Neuronal stem cell (in vitro differentiated cells): Measurements from ENCODE around the gene ERC1.

ENCODE experiments used
- DNase-seq: peaks from one replicate; pipeline ENCODE4 v3.0.0-alpha.2; 2013; ENCODE audit warnings: low spot score
- H2AFZ ChIP-seq: one replicate; pipeline ENCODE4 v1.6.1; 2013; ENCODE audit warnings: mild to moderate bottlenecking, low read length, inconsistent platforms
- H2AK5ac ChIP-seq: 2 replicates; pipeline ENCODE4 v1.6.1; 2013; ENCODE audit warnings: low read depth, mild to moderate bottlenecking, inconsistent platforms, low read length, moderate library complexity, mixed read lengths
- H2BK120ac ChIP-seq: 2 replicates; pipeline ENCODE4 v1.6.1; 2013; ENCODE audit warnings: low read depth, mild to moderate bottlenecking, inconsistent platforms, low read length, moderate library complexity, mixed read lengths
- H2BK12ac ChIP-seq: one replicate; pipeline ENCODE4 v1.6.1; 2013; ENCODE audit warnings: low read length, inconsistent platforms
- H2BK15ac ChIP-seq: 2 replicates; pipeline ENCODE4 v1.6.1; 2013; ENCODE audit warnings: mild to moderate bottlenecking, low read length, inconsistent platforms, mixed read lengths
- H2BK5ac ChIP-seq: one replicate; pipeline ENCODE4 v1.6.1; 2013; ENCODE audit warnings: inconsistent platforms, mild to moderate bottlenecking, low read length, moderate library complexity
- H3K14ac ChIP-seq: one replicate; pipeline ENCODE4 v1.6.1; 2013; ENCODE audit warnings: low read length, inconsistent platforms
- H3K18ac ChIP-seq: 2 replicates; pipeline ENCODE4 v1.6.1; 2013; ENCODE audit warnings: low read length, inconsistent platforms
- H3K23ac ChIP-seq: 2 replicates; pipeline ENCODE4 v1.6.1; 2013; ENCODE audit warnings: low read depth, mild to moderate bottlenecking, mixed read lengths, low read length, inconsistent platforms; ENCODE audit not compliant: poor library complexity
- H3K27ac ChIP-seq: replicated peaks from 3 replicates; pipeline ENCODE4 v1.5.1; 2013; ENCODE audit warnings: low read length, inconsistent platforms
- H3K27me3 ChIP-seq, 3 experiments: 2 replicates each; pipeline ENCODE4 v1.6.1; 2013; ENCODE audit warnings: low read length in 3 of 3, mild to moderate bottlenecking in 2 of 3, inconsistent platforms in 1 of 3, low read depth in 1 of 3, mixed read lengths in 1 of 3, moderate library complexity in 1 of 3; ENCODE audit not compliant: control insufficient read depth in 3 of 3, insufficient read depth in 3 of 3
- H3K36me3 ChIP-seq, 2 donors: replicated peaks in 1 of 2; 2 replicates each; pipeline ENCODE4 v1.6.1; 2013; ENCODE audit warnings: low read length in 2 of 2; ENCODE audit not compliant: control insufficient read depth in 2 of 2, insufficient read depth in 2 of 2
- H3K4ac ChIP-seq: 2 replicates; pipeline ENCODE4 v1.6.1; 2013; ENCODE audit warnings: inconsistent platforms, mild to moderate bottlenecking, low read length, moderate library complexity
- H3K4me1 ChIP-seq, 2 donors: 1 replicate in 1 of 2; 2 replicates in 1 of 2; pipeline ENCODE4 v1.6.1; 2013; ENCODE audit warnings: low read length in 2 of 2, low read depth in 1 of 2; ENCODE audit not compliant: control insufficient read depth in 2 of 2, insufficient read depth in 1 of 2
- H3K4me2 ChIP-seq: one replicate; pipeline ENCODE4 v1.6.1; 2013; ENCODE audit warnings: mild to moderate bottlenecking, low read length, inconsistent platforms; ENCODE audit not compliant: insufficient read depth, poor library complexity, severe bottlenecking
- H3K4me3 ChIP-seq, 2 donors: 2 replicates each; pipeline ENCODE4 v1.5.1; 2013; ENCODE audit warnings: low read length in 2 of 2, mild to moderate bottlenecking in 2 of 2, inconsistent platforms in 1 of 2, moderate library complexity in 1 of 2
- H3K79me1 ChIP-seq: one replicate; pipeline ENCODE4 v1.6.1; 2013; ENCODE audit warnings: low read depth, mild to moderate bottlenecking, inconsistent platforms, low read length, moderate library complexity
- H3K9ac ChIP-seq: one replicate; pipeline ENCODE4 v1.6.1; 2013; ENCODE audit warnings: mild to moderate bottlenecking, low read depth, low read length, inconsistent platforms; ENCODE audit not compliant: poor library complexity
- H3K9me3 ChIP-seq, 2 donors: replicated peaks in 1 of 2; 2 replicates each; pipeline versions ENCODE3 to v1.6.1; 2013; ENCODE audit warnings: low read length in 2 of 2, mild to moderate bottlenecking in 2 of 2, inconsistent platforms in 1 of 2, low read depth in 1 of 2, mixed read lengths in 1 of 2, moderate library complexity in 1 of 2; ENCODE audit not compliant: control insufficient read depth in 2 of 2, insufficient read depth in 1 of 2
- H4K8ac ChIP-seq: one replicate; pipeline ENCODE4 v1.6.1; 2013; ENCODE audit warnings: low read depth, mild to moderate bottlenecking, inconsistent platforms, low read length, moderate library complexity
- H4K91ac ChIP-seq: one replicate; pipeline ENCODE4 v1.6.1; 2013; ENCODE audit warnings: low read length, low read depth, mild to moderate bottlenecking, inconsistent platforms; ENCODE audit not compliant: poor library complexity
- WGBS, 2 donors: extraction: QIAGEN DNeasy Blood & Tissue Kit; methylation state at CpG; one replicate each; pipeline ENCODE4 v1.1.7; 2013; ENCODE audit warnings: missing lambda C conversion rate in 2 of 2, mixed read lengths in 1 of 2; ENCODE audit not compliant: insufficient read length in 2 of 2, insufficient replicate concordance in 1 of 2; ENCODE audit errors: extremely low coverage in 2 of 2; 5-methylcytosine and 5-hydroxymethylcytosine counted together

The ERC1 gene

DNA sequence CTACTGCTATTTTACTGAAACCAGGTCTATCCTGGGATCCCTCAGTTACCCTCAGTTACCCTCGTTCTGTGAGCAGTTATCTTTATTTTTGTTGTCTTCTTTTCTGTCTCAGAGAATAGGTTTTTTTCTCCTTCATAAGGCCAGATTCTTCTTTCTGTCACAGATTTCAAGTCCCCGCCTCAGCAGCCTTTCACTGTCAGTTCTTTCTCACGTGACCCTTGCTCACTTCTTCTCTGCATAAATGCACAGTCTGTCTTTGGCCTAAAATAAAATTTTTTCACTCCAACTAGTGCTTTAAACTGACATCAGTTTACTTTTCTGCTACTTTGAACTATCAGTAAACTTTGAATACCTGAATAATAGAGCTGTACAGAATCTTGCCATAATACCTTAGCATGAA lies 299.7 kb downstream of the ERC1 start:
- H3K9ac ChIP-seq = no peak overlapping the region
- H3K18ac ChIP-seq = no peak overlapping the region
- H3K14ac ChIP-seq = no peak overlapping the region
- no peak overlapping the region for H2AFZ ChIP-seq
- H2BK5ac ChIP-seq = no peak overlapping the region
- H3K4me2 ChIP-seq = no peak overlapping the region
- H3K4me1 ChIP-seq = peaks cover 0 to 5% of the 10 kb centered on the region in 2 donors
- no peaks in the 10 kb centered on the region for H3K27me3 ChIP-seq
- H3K9me3 ChIP-seq = no peaks in the 10 kb centered on the region
- H2AK5ac ChIP-seq = no peak overlapping the region
- no peak overlapping the region for H3K23ac ChIP-seq
- no peak overlapping the region for H2BK120ac ChIP-seq
- no peak overlapping the region for H3K4ac ChIP-seq
- no peak overlapping the region for H3K4me3 ChIP-seq
- H3K27ac ChIP-seq = no peak overlapping the region
- DNase-seq = no peak
- no peak overlapping the region for H2BK15ac ChIP-seq
- peaks cover 0 to 2% of the 10 kb centered on the region in 2 donors for H3K36me3 ChIP-seq
- H4K91ac ChIP-seq = no peak overlapping the region
- H4K8ac ChIP-seq = no peak overlapping the region
- no CpG with 5 or more reads among the region's 3 CpGs for WGBS, 2 donors
- no peaks in the 10 kb centered on the region for H3K79me1 ChIP-seq
- H2BK12ac ChIP-seq = no peak overlapping the region

DNA sequence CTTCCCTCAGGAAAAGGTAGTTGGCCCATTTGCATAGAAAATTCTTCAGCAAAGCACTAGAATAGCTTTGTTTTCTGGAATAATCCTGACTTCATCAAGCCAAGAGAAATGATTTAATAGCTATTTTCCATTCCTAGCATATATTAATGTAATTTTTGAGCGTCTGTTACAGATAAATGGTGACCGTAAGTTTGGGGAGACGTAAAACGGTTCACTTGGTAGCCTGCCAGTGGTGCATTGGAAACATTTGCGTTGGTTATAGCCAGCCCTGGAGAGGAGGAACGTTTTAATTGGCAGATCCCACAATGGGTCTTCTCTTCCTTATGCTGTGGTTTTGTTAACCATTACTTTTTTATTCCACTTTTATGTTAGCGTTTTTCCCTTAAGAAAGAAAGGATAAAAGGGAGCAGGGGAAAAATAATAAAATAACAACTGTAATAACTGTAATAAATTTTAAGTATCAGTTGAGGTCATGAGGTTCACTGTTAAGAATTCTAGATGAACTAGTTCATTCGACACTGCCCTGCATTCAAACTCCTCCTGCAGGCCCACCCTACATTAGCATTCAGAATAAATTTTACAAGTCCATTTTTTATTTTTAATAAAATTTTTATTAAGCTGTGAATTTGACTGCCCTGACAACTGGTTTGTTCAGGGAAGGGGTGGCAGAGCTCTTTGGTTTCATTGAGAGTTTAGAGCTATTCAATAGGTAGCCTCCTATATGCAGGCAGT lies 300.7 kb downstream of the ERC1 start:
- no peak overlapping the region for H3K4ac ChIP-seq
- no CpG with 5 or more reads among the region's 8 CpGs for WGBS, 2 donors
- no peak for DNase-seq

DNA sequence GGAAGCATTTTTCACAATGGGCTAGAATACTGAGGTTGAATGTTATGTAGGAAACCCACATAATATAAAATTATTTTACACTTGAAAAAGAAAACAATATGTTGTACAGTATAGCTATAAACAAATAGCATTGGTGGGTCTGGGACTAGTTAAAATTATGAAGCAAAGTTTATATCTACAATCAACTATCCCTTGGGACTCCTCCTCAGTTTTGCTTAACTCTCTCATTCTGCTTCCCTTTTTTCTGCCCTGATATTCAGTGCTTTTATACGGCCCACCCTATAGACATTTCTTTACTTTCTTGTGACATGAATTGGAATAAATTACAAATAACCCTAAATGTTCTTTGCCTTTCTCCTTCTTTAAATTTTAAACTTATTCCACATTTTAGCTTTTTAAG lies 302.9 kb downstream of the ERC1 start:
- no peaks in the 10 kb centered on the region for H3K27me3 ChIP-seq
- H2AK5ac ChIP-seq = no peak overlapping the region
- H2BK12ac ChIP-seq = no peak overlapping the region
- H3K4me1 ChIP-seq = no peaks in the 10 kb centered on the region
- no peak overlapping the region for H3K18ac ChIP-seq
- H3K9ac ChIP-seq = no peak overlapping the region
- H2BK5ac ChIP-seq = no peak overlapping the region
- H2BK120ac ChIP-seq = no peak overlapping the region
- H4K91ac ChIP-seq = no peak overlapping the region
- no CpG with 5 or more reads among the region's 1 CpG for WGBS, 2 donors
- H3K9me3 ChIP-seq = no peaks in the 10 kb centered on the region
- no peak overlapping the region for H4K8ac ChIP-seq
- no peak overlapping the region for H3K23ac ChIP-seq
- H3K4me3 ChIP-seq = no peak overlapping the region
- no peak overlapping the region for H3K4ac ChIP-seq
- no peak overlapping the region for H3K4me2 ChIP-seq
- no peak for DNase-seq
- H2AFZ ChIP-seq = no peak overlapping the region
- H3K79me1 ChIP-seq = no peaks in the 10 kb centered on the region
- no peak overlapping the region for H2BK15ac ChIP-seq
- H3K14ac ChIP-seq = no peak overlapping the region
- no peak overlapping the region for H3K27ac ChIP-seq
- peaks cover 0 to 2% of the 10 kb centered on the region in 2 donors for H3K36me3 ChIP-seq

More for the DNA sequence above, 300.7 kb downstream of the ERC1 start:
- H2BK12ac ChIP-seq = no peak overlapping the region
- H3K27me3 ChIP-seq = no peaks in the 10 kb centered on the region
- H3K79me1 ChIP-seq = no peaks in the 10 kb centered on the region
- no peak overlapping the region for H2BK120ac ChIP-seq
- no peak overlapping the region for H3K14ac ChIP-seq
- H3K4me2 ChIP-seq = no peak overlapping the region
- no peak overlapping the region for H2BK5ac ChIP-seq
- no peaks in the 10 kb centered on the region for H3K9me3 ChIP-seq
- H3K4me3 ChIP-seq = no peak overlapping the region
- H2BK15ac ChIP-seq = no peak overlapping the region
- peaks cover 0 to 5% of the 10 kb centered on the region in 2 donors for H3K4me1 ChIP-seq
- H3K36me3 ChIP-seq = peaks cover 0 to 2% of the 10 kb centered on the region in 2 donors
- no peak overlapping the region for H2AFZ ChIP-seq
- H4K91ac ChIP-seq = no peak overlapping the region
- H4K8ac ChIP-seq = no peak overlapping the region
- no peak overlapping the region for H3K9ac ChIP-seq
- no peak overlapping the region for H3K23ac ChIP-seq
- H3K27ac ChIP-seq = no peak overlapping the region
- H2AK5ac ChIP-seq = no peak overlapping the region
- no peak overlapping the region for H3K18ac ChIP-seq

DNA sequence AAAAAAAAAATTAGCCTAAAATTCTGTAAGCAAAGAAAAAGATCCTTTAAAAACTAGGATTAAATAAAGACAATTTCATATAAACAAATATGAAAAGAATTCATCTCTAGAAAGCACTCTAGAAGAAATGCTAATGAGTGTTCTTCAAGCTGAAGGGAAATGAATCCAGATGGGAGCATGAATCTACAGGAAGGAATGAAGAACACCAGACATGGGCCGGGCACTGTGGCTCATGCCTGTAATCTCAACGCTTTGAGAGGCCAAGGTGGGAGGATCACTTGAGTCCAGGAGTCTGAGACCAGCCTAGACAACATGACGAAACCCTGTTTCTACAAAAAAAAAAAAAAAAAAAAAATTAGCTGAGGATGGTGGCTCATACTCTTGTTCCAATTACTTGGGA lies 306.2 kb downstream of the ERC1 start:
- Histone ChIP-seq H3K79me1 (no peaks in the 10 kb centered on the region), H3K14ac (no peak overlapping the region), H3K23ac (no peak overlapping the region), H2AFZ (no peak overlapping the region), H3K9ac (no peak overlapping the region), H3K4ac (no peak overlapping the region), H3K27me3 (no peaks in the 10 kb centered on the region), H3K27ac (no peak overlapping the region), H3K4me1 (no peaks in the 10 kb centered on the region), H3K4me3 (no peak overlapping the region), H2BK15ac (no peak overlapping the region), H3K36me3 (no peaks in the 10 kb centered on the region), H3K4me2 (no peak overlapping the region), H2AK5ac (no peak overlapping the region), H4K8ac (no peak overlapping the region), H3K9me3 (peaks cover 0 to 5% of the 10 kb centered on the region in 2 donors), H2BK5ac (no peak overlapping the region), H2BK120ac (no peak overlapping the region), H2BK12ac (no peak overlapping the region), H4K91ac (no peak overlapping the region), H3K18ac (no peak overlapping the region)
- no CpG with 5 or more reads among the region's 3 CpGs for WGBS, 2 donors
- no peak for DNase-seq
